HL-60/S4 (cell line): ENCODE measurements around the gene AGAP1.

ENCODE experiments used
- in situ Hi-C: fragments of 300-500 bp; cut with MboI; formaldehyde crosslinking; loops from 2 replicates; pipeline ENCODE4 v1.14.3; 2022; ENCODE audit warnings: low sequenced_read_pairs

AGAP1 gene

DNA sequence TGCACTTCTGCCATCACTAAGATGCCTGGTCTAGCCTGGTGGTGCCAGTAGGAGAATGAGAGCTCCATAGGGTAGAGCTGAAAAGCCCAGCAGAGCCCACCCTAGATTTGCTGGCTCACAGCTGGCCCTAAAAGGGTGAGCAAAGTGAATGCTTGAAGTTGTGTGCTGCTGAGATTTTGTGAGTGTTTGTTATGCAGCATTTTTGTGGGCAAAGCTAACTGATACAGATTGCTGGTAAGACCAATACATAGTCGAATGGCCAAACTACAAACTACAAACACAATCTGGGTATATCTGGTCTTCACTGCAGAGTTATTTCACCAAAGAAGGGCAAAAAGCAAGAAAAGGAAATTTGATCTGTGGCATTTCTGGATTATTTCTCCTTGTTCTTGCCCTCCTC, 7.1 kb upstream of the AGAP1 start:
- in situ Hi-C loops, result no loop called here

DNA sequence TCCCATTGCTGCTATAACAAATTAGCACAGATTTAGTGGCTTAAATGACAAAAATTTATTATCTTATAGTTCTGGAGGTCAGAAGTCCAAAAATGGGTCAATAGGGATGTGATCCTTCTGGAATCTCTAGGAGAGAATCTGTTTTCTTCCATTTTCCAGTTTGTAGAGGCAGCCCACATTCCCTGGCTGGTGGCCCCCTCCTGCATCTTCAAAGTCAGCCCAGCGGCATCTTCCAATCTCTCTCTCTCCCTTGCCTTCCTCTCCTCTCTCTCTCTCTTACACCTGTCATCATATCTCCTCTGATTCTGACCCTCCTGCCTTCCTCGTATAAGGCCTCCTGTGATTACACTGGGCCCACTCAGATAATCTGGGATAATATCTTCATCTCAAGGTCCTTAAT, 3.9 kb upstream of the AGAP1 start:
- in situ Hi-C loops, result no loop called here

DNA sequence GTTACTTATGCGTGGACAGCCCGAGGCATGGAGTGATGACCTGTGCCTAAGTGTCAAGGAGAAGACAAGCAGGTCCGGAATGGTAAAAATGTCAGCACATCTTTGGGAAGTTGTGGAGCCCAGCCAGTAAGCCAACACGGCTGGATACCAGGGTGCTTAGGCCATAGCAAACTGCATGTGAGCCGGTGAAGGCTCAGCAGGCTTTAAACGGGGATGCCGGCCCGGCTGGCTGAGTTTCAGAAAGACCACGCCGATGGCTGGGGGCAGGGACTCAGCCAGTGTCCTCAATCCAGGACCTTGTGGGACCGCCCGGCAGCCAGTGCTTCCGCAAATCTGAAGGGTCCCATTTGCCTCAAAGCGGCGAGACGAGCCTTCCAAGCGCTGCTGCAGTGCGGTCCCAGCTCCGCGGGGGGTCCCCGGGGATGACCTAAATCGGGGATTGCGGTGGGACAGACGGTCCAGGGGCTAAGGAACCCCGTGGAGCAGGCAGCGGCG, 946 bp upstream of the AGAP1 start:
- in situ Hi-C loops, result no loop called here

DNA sequence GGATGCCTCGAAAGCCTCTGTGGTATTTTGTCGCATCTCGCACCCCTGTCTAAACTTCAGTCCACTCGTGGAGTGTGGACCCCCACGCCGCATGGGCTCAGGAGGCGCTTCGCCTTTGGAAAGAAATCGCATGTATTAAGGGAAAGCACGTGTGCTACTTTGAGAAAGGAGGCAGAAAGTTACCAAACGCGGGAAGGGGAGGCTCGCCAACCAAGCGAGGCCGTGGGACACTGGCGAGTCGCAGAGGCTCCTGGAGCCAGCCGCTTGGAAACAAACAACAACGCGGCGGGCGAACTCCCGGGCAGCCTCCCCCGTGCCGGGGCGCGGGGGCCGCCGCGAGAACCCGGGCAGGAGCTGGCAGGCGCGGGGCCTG, 455 bp upstream of the AGAP1 start:
- in situ Hi-C loops, result no loop called here

DNA sequence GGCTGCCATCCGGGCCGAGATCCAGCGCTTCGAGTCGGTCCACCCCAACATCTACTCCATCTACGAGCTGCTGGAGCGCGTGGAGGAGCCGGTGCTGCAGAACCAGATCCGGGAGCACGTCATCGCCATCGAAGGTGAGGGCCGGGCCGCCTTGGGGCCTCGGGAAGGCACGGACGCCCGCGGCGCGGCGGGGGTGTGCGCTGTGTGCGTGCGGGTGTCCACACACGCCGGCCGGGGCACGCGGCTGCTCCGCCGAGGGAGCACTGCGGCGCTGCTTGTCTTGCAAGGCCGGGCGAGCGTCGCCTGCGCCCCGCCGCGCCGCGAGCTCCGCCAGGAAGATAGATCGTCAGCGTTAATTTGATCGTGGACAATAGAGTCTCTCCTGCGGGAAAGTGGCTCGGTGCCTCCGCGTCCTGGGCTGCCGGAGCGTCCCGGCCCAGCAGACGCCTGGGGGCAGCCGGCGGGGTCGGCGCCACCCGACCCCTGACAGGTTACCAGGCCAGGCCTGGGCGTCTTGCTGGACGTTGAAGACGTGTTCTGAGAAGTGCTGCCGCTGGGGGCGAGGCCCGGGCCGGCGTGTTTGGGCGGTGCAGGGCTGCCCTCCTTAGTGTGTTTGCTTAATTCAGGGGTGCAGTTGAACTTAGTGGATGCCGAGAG, 1.0 kb downstream of the AGAP1 start:
- in situ Hi-C loops, result no loop called here

DNA sequence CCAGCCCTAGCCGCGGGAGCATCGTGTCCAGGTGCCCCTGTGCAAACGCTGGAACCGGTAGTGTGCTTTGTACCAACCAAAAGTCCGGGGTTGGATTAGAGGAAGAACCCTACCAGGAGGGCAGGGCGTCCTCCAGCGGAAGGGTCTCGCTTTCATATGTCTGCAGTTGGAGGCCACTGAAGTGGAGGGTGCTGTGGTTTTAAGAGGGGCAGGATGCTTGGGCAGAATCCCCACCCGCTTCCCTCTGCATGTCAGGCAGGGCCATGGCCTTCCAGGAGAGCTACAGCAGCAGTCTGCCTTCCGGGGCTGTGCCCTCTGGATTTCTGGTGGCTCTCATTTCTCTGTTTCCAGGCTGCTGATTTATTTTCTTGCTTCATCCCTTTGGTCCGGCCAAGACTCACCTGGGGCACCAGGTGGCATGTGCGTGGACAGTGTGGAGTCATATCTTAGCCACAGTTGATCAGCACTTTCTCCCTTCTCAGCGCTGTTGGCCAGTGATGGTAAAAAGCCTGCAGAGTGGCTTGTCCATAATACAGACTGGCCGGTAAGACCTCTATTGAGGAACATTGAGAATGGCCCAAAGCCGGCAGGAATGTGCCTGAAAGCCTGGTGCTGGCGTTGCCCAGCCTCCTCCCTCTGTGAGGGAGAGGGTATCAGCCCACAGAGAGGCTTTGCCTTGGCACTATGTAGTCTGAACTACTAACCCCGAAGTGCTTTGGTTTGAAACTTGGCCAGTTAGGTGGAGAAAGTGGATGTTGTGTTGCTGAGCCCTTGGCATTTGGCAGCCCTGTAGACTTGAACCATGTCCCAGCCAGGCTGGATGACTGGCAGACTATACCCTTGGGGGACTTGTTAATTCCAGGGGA, 1.8 kb downstream of the AGAP1 start:
- in situ Hi-C loops, result no loop called here

DNA sequence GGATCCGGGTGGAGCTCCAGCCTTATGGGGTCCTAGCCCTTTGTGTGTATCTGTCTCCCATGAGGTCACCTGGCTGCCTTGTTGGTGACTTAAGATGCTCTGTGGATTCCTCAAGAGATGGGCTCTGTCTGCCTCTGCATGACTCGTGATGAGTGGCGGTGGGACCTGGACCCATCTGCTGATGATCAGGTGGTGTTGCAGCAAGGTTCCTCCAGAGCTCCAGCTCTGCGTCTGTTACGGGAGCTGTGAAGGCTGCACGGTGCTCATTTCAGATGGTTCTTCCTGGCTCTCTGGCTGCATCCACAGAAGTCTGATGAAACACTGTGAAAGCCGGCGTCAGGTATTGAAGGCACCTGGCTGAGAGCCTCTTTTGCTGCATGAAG, 2.4 kb downstream of the AGAP1 start:
- in situ Hi-C loops, result no loop called here

DNA sequence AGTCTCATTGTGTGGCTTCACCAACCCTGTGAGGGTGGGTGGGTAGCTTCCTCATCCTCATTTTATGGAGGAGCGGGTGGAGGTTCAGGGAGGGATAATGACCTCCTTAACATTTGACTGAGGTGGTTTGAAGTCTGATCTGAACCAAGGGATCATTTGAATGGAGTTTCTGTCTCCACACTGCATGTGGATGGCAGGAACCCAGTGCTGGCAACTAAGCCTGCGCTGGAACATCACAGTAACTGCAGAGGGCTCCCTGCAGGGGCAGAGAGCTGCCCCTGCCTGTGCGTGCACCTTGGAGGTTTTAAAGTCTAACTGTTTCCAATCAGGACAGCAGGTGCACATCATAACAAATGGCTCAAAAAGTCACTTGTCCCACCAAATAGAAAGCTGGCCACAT, 3.3 kb downstream of the AGAP1 start:
- in situ Hi-C loops, result no loop called here

DNA sequence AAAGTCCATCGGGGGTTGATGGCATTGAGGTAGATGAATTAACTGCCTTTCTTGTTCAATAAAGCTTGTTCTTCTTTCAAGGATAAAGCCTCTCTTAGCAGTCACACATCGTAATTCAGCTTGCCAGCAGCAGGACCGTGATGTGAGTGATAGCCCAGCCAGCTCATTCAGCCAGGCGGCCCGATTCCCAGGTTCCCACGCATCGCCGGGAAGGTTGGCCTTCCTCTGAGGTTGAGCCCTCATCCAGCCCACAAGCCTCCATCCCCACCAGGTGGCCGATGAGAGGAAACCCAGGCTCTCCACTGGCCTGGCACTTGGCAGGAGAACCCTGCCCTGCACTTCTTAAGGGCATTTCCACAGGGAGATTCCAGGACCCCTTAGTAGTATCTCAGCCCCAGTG, 4.7 kb downstream of the AGAP1 start:
- in situ Hi-C loops, result no loop called here

DNA sequence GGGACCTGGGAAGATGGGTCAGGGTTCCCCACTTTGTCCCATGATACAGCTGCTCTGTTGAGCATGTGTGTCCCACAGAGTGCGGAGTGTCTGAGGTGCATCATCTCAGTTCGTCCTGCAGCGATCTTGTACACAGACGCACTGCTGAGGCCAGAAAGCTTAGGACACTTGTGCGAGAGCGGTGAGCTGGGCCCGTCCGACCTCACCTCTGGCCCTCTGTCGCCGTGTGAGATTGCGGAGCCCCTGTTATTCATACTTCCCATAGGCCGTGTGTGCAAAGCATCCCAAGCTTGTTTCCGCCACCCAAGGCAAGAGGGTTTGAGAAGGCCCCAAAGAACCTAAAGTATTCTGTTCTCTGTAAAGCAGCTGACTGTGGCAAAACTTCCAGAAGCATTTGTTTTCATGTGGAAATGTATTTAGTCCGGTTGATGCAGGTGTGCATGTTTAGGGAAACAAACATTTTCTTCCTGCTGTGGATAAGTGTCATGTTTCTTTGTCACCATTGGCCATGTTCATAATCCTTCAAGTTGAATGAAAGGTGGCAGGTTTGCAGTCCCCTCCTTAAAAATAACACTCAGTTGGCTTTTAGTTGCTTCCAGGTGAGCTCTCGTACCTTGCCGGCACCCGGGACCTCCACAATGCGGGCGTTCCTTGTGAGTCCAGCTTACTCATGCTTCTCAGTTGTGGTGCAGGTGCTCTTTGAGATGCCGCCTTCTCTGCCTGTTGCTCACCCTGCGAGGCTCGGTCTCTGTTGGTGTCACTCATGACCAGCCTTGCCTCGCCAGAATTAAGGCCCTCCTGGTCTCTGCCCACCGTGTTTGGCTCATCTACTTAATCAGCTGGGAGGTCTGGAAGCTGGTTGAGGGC, 5.3 kb downstream of the AGAP1 start:
- in situ Hi-C loops, result no loop called here

DNA sequence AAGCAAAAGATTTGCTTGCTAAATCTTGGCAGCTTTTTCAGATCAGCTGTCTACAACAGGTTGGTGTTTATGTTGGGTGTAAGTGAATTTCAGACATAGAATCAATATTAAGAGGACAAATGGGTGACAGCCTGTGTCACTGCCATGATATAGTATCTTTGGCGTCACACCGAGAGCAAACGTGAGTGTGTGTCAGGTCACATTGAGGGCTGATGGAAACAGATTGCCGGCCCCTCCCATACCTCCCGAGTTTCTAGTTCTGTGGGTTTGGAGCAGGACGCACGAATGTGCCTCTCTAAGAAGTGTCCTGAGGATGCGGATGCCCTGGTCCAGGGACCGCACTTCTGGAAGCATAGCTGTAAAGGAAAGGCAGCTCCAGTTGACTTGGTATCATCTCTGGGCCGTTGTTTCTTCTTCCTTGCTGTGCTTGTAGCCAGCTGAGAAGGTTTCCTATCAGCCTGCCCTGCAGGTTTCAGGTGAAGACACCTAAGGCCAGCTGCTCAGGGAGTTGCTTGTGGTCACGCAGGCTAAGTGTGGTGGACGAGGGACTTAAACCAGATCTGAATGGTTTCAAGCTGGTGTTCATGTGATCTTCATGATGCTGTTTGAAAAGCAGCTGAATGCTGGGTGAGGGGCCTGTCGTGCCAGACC, 6.4 kb downstream of the AGAP1 start:
- in situ Hi-C loops, result no loop called here

DNA sequence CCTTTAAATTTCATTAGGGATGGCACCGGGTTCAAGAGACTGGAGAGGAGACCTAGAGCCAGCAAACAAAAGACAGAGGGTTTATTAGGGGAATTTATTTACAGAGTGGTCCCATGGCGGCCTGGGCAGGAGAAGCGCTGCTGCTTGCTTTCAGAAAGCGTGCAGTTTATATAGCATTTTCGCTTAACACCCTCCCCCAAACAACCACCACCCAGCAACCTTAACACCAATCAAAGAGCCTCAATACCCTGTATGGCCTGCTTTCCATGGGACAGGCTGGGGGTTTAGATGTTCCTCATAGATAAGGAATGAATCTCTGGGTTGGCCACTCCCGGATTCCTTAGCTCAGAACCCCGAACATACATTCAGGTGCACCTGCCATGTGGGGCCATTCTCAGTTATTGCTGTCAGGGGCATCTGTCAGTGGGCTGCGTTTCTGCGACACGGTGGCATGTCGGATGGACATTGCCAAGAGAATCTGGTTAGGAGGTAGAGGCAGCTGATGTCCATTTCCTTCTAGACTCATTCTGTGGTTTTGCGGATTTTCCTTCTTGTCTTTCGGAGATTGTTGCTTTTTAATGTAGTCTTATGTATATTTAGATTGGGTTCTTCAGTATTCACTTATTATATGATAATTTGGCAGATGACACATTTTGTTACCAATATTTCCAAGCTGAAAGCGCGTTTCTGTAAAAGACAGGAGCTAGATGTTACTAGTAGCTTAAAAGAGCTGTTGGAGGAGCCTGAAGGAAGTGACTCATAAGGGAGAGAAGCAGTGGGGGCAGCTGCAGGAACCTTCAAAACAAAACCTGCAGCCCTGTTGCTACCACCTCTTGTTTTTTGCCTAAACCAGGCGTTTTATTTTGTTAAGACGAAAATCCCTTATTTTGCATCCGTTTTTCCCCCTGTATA, 7.2 kb downstream of the AGAP1 start:
- in situ Hi-C loops, result no loop called here

DNA sequence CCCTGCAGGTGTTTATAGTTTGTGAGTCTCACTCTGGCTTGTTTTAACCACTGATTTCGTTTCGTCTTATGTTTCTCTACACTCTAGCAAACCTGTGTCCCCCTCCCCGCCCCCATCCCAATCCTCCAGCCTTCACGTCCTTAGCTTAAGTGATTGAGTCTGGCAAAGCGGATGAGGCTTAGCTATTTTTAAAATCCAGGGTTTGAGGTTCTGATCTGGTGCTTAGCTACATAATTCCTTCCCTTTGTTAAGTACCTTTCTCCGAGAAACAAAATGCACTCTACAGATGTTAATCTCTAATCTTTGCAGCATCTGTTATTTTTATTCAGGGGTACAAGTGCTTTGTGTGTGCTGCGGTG, 7.8 kb downstream of the AGAP1 start:
- in situ Hi-C loops, result no loop called here

DNA sequence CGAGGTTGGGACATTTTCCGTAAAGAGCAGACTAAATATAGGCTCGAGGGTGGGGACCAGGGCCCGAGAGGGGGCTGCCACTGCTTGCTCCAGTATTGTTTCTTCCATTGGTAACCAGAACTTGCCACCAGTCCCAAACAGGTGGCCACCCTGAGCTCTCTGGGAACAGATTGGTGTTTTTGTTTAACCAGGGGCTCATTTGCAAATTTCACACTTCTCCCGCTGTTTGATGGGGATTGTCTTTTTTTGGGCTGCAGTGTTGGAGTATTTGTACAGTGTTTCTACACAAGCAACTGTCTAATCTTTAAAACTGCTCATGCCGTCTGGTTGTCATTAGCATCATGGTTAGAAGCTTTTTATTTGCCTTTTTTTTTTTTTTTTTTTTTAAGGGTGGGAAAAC, 8.5 kb downstream of the AGAP1 start:
- in situ Hi-C loops, result no loop called here

DNA sequence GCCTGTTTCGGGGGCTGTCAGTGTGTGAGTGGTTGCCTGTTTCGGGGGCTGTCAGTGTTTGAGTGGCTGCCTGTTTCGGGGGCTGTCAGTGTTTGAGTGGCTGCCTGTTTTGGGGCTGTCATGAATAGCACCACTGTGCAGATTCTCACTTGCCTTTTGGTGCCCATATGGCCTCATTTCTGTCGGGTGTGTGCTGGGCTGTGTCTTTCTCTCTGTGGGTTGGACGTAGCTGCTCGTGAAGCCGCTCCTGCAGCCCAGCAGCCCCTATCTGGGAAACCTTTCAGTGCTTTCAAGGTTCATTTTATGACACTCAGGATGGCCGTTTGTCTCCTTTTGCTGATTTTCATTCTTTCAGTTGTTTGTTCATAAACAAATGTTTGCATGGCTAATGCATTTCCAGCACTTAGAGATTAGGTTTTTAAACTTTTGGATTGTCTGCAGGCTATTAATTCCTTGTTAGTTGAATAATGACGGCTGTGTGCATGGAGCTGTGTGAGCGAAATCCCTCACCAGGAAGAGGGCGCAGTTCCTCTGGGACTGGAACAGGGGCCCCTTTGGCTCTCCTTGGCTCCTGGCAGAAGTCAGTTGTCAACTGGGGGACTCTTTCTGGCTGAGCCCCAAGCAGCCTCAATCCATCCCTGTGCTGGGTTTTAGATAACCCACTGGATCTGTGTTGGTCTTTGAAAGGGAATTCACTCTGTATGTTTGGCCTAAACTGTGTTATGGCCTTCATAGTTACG, 10.8 kb downstream of the AGAP1 start:
- in situ Hi-C loops, result no loop called here

DNA sequence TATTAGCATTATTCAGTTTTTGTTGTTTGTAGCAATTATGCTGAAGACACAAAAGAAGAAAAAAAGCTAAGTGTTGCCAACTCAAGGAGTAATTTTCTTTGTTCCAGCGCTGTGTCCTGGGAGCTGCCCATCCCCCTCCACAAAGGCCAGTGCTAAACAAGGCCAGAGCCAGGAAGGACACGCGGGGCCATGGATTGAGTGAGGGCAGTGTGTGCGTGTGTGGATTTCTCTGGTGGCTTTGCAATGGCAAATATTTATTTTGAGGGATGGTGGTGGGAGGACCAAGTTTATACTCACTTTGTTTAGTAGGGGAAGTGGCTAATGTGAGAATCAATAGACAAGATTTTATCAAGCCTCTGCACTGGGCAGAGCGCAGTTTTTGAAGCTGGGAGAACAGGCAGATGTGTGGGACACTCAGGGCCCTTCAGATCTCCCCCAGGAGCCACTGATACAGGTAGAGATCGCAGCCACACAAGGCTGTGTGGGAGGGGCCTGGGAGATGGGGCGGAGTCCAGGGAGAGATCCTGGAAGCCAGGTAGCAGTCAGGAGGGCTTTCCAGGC, 11.4 kb downstream of the AGAP1 start:
- in situ Hi-C loops, result no loop called here

DNA sequence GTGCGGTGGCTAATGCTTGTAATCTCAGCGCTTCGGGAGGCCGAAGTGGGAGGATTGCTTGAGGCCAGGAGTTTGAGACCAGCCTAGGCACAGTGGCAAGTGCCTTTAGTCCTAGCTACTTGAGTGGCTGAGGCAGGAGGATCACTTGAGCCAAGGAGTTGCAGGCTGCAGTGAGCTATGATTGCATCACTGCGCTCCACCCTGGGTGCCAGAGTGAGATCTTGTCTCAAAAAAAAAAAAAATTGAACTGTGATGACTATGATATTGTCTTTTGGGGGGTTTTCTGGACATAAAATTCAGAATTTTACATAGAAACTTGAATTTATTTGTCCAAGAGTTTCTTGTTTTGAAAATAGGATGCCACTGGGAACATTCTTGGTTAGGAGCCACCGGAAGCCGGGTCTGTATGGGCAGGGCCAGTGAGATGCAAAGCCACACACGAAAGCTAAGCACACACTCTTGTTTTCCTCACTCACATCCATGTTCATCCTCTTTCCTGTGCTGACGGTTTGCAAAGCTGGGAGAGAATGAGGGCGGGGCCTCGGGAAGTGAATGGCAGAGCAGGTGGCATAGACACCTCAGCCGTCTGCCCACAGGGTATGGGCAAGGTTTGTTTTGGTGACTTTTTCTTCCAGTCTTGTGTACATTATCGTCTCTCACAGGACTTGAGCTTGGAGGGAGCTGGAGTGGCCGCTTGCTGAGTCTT, 12.6 kb downstream of the AGAP1 start:
- in situ Hi-C loops, result no loop called here

DNA sequence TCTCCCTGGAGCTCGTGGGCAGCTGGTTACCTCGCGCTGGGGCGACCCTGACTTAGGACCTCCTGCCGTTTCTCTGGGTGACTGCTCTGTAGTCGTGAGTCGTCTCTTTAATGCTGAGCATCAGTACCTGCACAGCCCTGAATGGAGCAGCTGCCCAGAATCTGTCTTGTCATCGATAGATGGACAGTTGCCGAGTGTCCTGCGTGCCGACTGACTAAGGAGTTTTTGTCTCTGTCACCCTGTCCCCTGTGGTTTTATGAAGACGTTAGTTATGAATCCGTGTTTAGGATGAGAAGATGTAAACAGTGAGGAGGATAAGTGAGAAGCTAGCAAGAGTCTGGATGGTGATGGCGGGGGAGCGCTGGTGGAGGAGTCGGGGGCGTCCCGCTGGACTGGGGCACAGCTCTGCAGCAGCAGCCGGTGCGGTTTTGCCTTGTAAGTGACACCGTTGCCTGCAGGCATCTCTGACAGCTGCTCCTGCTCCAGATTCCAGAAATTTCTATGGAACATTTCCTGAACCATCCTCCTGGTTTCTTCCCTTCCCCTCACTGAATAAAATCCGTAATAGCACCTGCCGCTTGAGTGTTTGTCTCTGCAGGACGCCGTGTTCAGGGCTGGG, 13.3 kb downstream of the AGAP1 start:
- in situ Hi-C loops, result no loop called here
